Sigmoid colon (tissue), 7 donors: ENCODE data around the gene TAGAP. TPM values are rescaled to one million over a fixed set of nuclear protein-coding genes. Genes with fewer than 3 reads are reported as not detected.

Source experiments
- DNase-seq: peaks from one replicate; pipeline ENCODE4 v3.0.0-alpha.2; 2019
- H3K27ac ChIP-seq, 4 donors: fragments of 200-600 bp; sonication (generic); one replicate each; pipeline ENCODE4 v1.5.1; 2016 to 2019; ENCODE audit warnings: mild to moderate bottlenecking in 1 of 4
- H3K27me3 ChIP-seq, 3 donors: fragments of 200-600 bp; sonication (generic); one replicate each; pipeline ENCODE4 v1.5.1; 2019; ENCODE audit warnings: mild to moderate bottlenecking in 1 of 3
- H3K36me3 ChIP-seq, 4 donors: fragments of 200-600 bp; sonication (generic); one replicate each; pipeline ENCODE4 v1.5.1; 2016 to 2019
- H3K4me1 ChIP-seq, 4 donors: fragments of 200-600 bp; sonication (generic); one replicate each; pipeline ENCODE4 v1.5.1; 2017 to 2019
- H3K4me3 ChIP-seq, 4 donors: fragments of 200-600 bp; sonication (generic); one replicate each; pipeline ENCODE4 v1.5.1; 2017 to 2019; ENCODE audit warnings: mild to moderate bottlenecking in 2 of 4, moderate library complexity in 1 of 4
- H3K9me3 ChIP-seq, 4 donors: fragments of 200-600 bp in 3 of 4; sonication (generic) in 3 of 4; one replicate each; pipeline versions ENCODE4 v1.5.1 to v1.6.1; 2013 to 2019
- CTCF ChIP-seq, 4 experiments: fragments of 450-650 bp in 3 of 4; fragments of 200-600 bp in 1 of 4; IDR thresholded peaks; one replicate each; pipeline ENCODE4 v1.5.1; 2016 to 2019; ENCODE audit warnings: antibody characterized with exemption in 4 of 4, mild to moderate bottlenecking in 3 of 4, moderate library complexity in 2 of 4
- EP300 ChIP-seq, 4 donors: sonication (generic); formaldehyde crosslinking; IDR thresholded peaks; one replicate each; pipeline ENCODE4 v1.6.1; 2017; ENCODE audit warnings: antibody characterized with exemption in 4 of 4
- POLR2A ChIP-seq, 2 donors: fragments of 450-650 bp; IDR thresholded peaks; one replicate each; pipeline ENCODE4 v1.6.1; 2016; ENCODE audit warnings: antibody characterized with exemption in 2 of 2, mild to moderate bottlenecking in 2 of 2, moderate library complexity in 2 of 2
- POLR2AphosphoS5 ChIP-seq, 4 donors: sonication (generic); formaldehyde crosslinking; IDR thresholded peaks; one replicate each; pipeline ENCODE4 v1.6.1; 2017; ENCODE audit warnings: antibody characterized with exemption in 4 of 4
- WGBS, 2 donors: extraction: QIAGEN DNeasy Blood & Tissue Kit; methylation state at CpG; one replicate each; pipeline ENCODE4 v1.1.7; 2013; 5-methylcytosine and 5-hydroxymethylcytosine counted together
- intact Hi-C: fragments of 100-400 bp; cut with DNase I; formaldehyde crosslinking; loops from one replicate; pipeline ENCODE4 v1.15.1; 2023
- polyA plus RNA-seq, 3 donors: library from polyadenylated mRNA; stranded (reverse); fragments of 200-250 nt; gene quantifications; one replicate each; pipeline ENCODE4 v1.2.3, GENCODE V29; 2013
- total RNA-seq, 4 donors: library from RNA; depleted of rRNA; stranded (reverse); fragments of >200 nt; gene quantifications; one replicate each; pipeline ENCODE4 v1.1.0, GENCODE V29; 2016
- donor health status: healthy with polysubstance abuse.
- donor health status: Bipolar disorder and iron deficiency.
- donor health status: healthy.

The TAGAP gene
- total and polyA plus RNA-seq, 7 donors, result 1.2 to 13.6 (median 1.6) TPM

- TF ChIP-seq POLR2AphosphoS5 (IDR thresholded peaks at IDR 0.05) (no peak), EP300 (IDR thresholded peaks at IDR 0.05) (no peak), CTCF (IDR thresholded peaks at IDR 0.05) (no peak), POLR2A (IDR thresholded peaks at IDR 0.05) (no peak)
- Histone ChIP-seq H3K36me3 (no peaks in the 10 kb centered on the region), H3K27me3 (no peaks in the 10 kb centered on the region), H3K4me1 (no peaks in the 10 kb centered on the region), H3K27ac (no peak overlapping the region), H3K4me3 (no peak overlapping the region), H3K9me3 (peaks cover 3 to 8% (median 7%) of the 10 kb centered on the region in 4 donors)
- DNase-seq, result no peak
- 83% methylated on average over 4 of the region's 4 CpGs for WGBS, 2 donors
- intact Hi-C loops, result no loop called here
These were observed 20.9 kb downstream of the TAGAP start for GRCh38 chr6:159023893-159024292.

GRCh38 chr6:159020011-159020410 lies 24.8 kb downstream of the TAGAP start:
- Histone ChIP-seq H3K27me3 (no peaks in the 10 kb centered on the region), H3K4me3 (no peak overlapping the region), H3K4me1 (no peaks in the 10 kb centered on the region), H3K36me3 (no peaks in the 10 kb centered on the region), H3K9me3 (peaks cover 2 to 7% (median 4%) of the 10 kb centered on the region in 4 donors), H3K27ac (no peak overlapping the region)
- DNase-seq, result no peak
- intact Hi-C loops, result no loop called here
- TF ChIP-seq EP300 (IDR thresholded peaks at IDR 0.05) (no peak), POLR2AphosphoS5 (IDR thresholded peaks at IDR 0.05) (no peak), POLR2A (IDR thresholded peaks at IDR 0.05) (no peak), CTCF (IDR thresholded peaks at IDR 0.05) (no peak)
- 86 to 89% methylated on average over 2 of the region's 2 CpGs for WGBS, 2 donors

- no peaks in the 10 kb centered on the region for H3K27me3 ChIP-seq
- H3K9me3 ChIP-seq, result no peaks in the 10 kb centered on the region
- no peaks in the 10 kb centered on the region for H3K36me3 ChIP-seq
- TF ChIP-seq EP300 (IDR thresholded peaks at IDR 0.05) (no peak), CTCF (IDR thresholded peaks at IDR 0.05) (no peak), POLR2AphosphoS5 (IDR thresholded peaks at IDR 0.05) (no peak), POLR2A (IDR thresholded peaks at IDR 0.05) (no peak)
- no peak overlapping the region for H3K4me3 ChIP-seq
- DNase-seq, result no peak
- H3K4me1 ChIP-seq, result no peaks in the 10 kb centered on the region
- 65 to 85% methylated on average over 3 of the region's 3 CpGs for WGBS, 2 donors
- H3K27ac ChIP-seq, result no peak overlapping the region
- intact Hi-C loops, result no loop called here
These were observed 26.8 kb downstream of the TAGAP start for GRCh38 chr6:159017757-159018559.

GRCh38 chr6:159014406-159014805 lies 30.4 kb downstream of the TAGAP start:
- Histone ChIP-seq H3K9me3 (no peaks in the 10 kb centered on the region), H3K36me3 (no peaks in the 10 kb centered on the region), H3K4me3 (no peak overlapping the region), H3K27ac (no peak overlapping the region), H3K27me3 (no peaks in the 10 kb centered on the region), H3K4me1 (no peaks in the 10 kb centered on the region)
- no peak for DNase-seq
- TF ChIP-seq EP300 (IDR thresholded peaks at IDR 0.05) (no peak), POLR2A (IDR thresholded peaks at IDR 0.05) (no peak), POLR2AphosphoS5 (IDR thresholded peaks at IDR 0.05) (no peak), CTCF (IDR thresholded peaks at IDR 0.05) (no peak)
- intact Hi-C loops, result no loop called here

GRCh38 chr6:159013229-159013628 lies 31.6 kb downstream of the TAGAP start:
- no peaks in the 10 kb centered on the region for H3K9me3 ChIP-seq
- no peak for DNase-seq
- no peak overlapping the region for H3K27ac ChIP-seq
- 73 to 87% methylated on average over 5 of the region's 5 CpGs for WGBS, 2 donors
- intact Hi-C loops, result no loop called here
- H3K36me3 ChIP-seq, result no peaks in the 10 kb centered on the region
- H3K27me3 ChIP-seq, result no peaks in the 10 kb centered on the region
- H3K4me1 ChIP-seq, result no peaks in the 10 kb centered on the region
- no peak overlapping the region for H3K4me3 ChIP-seq
- no peak for TF ChIP-seq CTCF (IDR thresholded peaks at IDR 0.05)
- no peak for TF ChIP-seq POLR2AphosphoS5 (IDR thresholded peaks at IDR 0.05)
